Stimulated activated CD4-positive, alpha-beta T cell treated with anti-CD3 and anti-CD28 coated beads, Interleukin-1b, Interleukin-23, amount 100 ng/mL, for 4 hours (primary cell): ENCODE data around the gene AMMECR1.
A peak's percentile ranks its signal among the peaks of the same experiment; 100 is the strongest.
"Not testable (repeated sequence)": the region's sequence is repeated elsewhere in the genome, so short reads cannot be mapped to it uniquely, and the experiment has no call there.

Source experiments
- DNase-seq, 2 donors: peaks; one replicate each; pipeline ENCODE4 v3.0.0-alpha.2; 2020; ENCODE audit warnings: low read depth in 2 of 2

The AMMECR1 gene

DNA sequence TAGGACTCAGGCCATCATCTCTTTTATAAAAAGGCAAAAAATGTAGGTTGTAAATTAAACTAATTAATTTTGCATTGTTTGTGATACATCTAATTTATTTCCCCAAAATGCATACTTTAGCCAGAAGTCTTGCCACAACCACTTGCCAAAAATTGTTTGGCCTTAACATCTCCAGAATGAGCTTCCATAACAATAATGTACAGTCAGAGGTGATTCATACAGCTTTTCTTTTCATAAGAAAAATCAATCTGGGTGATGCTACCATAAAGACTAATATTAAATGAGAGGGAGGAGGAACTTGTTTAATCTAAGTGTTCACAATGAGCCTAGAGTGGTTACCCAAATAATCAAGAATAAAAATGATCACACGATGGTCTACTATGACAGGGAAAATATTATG is 59.3 kb downstream of the AMMECR1 start:
- no peak for DNase-seq

DNA sequence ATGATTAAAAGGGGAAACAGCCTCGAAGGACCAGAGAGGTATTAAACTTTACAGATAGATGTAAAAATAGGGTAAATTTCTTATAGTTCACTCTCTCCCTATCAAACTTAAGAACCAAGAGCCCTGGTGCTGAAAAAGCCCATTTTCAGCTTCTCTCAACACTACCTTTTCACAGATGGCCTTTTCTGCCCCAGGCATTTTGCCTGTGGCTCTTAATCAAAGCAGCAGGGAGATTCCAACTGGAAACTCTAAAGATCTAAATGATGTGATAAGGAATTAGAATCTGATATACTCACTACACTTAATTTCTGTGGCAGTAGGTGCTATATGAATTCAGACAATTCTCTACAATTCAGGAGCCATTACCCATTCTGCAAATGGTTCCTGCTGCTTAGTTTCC is 60.0 kb downstream of the AMMECR1 start:
- no peak for DNase-seq

DNA sequence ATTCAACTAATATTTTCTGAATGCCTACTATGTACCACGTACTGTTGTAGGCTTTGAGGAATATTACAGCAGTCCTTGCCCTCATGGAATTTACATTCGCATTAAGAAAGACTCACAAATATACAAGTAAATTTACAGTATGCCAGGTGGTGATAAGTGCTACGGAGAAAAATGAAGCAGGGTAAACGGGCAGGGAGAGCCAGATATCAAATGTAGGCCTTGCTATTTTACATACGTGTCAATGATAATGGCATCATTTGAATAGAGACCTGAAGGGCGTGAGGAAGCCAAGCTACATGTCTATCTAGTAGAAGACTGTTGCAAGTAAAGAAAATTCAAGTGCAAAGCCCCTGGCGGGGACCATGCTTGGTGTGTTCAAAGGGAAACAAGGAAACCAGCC is 65.2 kb downstream of the AMMECR1 start:
- DNase-seq = no peak

DNA sequence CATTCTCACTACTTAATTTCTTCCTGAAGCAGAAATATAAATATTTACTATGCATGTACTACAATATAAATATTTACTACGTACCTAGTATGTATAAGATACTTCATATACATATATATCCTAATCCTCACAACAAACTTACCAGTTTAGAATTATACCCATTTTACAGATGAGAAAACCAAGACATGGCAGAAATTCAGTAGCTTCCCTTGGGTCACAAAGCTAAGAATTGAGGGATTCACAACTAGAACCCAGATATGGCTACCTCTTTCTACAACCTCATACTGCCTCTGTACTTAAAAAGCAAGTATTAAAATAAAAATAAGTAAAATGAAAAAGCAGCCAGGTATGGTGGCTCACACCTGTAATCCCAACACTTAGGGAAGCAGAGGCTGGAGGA is 65.9 kb downstream of the AMMECR1 start:
- no peak for DNase-seq

DNA sequence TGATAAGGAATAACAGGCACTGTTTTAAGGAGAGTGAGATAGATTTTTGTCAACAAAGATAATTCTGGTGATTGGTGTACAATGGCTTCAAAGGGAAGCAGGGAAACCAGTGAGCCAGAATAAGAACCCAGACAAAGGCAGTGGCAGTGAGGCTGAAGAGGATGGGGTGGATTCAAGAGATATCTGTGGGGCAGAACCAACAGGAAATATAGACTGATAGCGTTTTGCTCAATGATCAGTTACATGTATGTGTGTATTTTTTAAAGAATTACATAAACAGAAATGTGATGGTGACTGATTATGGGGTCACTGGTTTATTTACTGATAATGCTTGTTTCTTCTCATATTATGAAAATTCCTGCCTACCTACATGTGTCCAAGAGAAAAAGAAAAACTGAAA is 66.4 kb downstream of the AMMECR1 start:
- DNase-seq = no peak

DNA sequence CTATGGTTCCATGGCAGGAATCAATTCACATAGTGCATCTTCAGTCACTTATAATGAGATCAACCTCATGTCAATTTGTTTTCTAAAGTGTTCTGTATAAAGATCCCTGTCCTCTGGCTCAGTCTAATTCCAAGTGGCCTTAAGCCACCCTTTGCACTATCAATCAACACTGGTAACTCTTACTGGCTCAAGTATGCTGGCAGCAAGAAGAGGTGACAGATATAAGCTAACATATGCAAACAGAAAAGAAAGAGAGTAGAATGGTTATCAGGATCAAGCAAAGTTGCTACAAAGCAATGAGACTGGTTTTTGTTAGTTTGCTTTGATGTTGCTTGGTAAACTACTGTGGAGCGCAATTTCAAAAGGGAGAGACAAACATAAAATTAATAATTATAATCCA is 67.0 kb downstream of the AMMECR1 start:
- DNase-seq = no peak

DNA sequence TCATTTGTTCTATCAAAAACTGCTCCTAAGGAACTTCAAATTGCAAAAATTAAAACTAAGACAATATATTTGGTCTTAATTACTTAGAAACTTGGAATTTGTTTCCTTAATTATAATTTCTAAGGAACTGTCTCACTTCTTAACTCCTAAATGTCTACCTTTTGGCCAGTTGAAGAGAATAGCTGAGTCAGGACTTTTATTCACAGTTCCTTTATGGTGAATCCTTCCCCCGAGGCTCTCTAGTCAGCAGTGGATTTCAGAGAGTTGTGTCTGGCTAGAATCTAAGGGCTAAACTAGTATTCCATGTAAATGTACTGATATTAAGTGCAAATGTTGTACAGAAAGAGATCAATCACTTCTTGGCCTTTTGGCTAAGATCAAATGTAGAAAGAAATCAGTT is 69.3 kb downstream of the AMMECR1 start:
- no peak for DNase-seq

DNA sequence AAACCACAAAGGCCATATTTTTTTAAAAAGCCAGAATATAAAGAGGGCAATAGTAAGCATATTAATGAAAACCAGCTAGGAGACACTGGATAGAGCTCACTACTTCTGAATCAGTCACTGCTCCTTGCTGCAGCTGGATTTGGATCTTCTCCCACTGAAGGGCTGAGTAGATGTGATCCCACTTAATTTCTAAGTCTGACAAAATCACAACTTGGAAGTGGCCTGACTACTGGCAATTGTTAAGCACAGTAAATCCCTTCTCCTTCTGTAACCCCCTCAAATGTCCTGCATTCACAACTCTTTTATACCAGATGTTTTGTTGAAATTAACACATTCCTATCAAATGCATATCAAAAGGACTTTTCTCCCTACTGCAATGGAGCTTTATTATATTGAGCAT is 72.9 kb downstream of the AMMECR1 start:
- no peak for DNase-seq

DNA sequence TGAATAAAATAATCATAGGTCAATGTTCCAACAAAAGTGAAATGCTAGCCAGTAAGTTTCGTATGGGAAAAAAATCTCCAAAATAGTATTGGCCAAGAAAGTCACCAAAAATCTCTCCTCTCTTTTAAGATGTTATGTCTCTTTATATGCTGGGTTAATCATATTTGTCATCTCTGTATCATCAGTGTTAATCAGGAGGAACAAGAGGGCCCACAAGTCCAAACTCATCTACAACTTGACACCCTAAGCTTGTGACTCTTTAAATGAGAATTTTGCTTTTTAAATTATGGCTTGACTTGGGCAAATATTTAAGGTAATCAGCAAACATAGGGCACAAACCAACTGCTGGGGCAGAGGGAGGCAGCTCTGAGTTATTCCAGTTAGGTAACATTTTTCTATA is 75.5 kb downstream of the AMMECR1 start:
- no peak for DNase-seq

DNA sequence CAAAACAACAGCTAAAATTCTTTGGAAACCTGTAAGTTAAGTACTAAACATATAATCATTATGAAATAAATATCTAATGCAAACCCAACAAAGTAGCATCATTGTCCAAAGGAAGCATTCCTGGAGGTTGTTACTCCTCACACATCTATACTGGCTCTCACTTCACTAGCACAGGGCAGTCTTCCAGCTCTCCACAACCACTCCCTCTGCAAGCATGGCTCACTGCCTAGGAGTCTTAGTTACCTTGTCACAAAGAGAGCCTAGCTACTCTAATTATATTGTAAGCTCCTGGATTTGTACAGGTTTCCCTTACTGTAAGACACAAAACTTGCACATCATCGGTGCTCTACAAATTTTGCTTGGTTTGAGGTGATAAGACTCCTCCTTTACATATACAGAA is 76.1 kb downstream of the AMMECR1 start:
- DNase-seq = no peak

DNA sequence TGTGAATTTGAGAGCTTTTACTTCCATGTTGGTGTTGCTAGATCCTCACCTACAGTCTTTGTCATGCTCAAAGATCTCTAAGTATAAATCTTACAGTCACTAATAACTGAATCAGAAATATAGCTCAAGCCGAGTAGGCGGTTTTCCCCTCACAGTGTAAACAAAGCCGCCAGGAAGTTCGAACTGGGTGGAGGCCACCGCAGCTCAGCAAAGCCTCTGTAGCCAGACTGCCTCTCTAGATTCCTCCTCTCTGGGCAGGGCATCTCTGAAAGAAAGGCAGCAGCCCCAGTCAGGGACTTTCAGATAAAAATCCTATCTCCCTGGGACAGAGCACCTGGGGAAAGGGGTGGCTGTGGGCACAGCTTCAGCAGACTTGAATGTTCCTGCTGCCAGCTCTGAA is 79.6 kb downstream of the AMMECR1 start:
- DNase-seq = not testable (repeated sequence)

DNA sequence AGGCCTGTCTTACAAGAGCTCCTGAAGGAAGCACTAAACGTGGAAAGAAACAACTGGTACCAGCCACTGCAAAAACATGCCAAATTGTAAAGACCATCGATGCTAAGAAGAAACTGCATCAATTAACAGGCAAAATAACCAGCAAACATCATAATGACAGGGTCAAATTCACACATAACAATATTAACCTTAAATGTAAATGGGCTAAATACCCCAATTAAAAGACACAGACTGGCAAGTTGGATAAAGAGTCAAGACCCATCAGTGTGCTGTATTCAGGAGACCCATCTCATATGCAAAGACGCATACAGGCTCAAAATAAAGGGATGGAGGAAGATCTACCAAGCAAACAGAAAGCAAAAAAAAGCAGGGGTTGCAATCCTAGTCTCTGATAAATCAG is 86.4 kb downstream of the AMMECR1 start:
- DNase-seq = not testable (repeated sequence)

DNA sequence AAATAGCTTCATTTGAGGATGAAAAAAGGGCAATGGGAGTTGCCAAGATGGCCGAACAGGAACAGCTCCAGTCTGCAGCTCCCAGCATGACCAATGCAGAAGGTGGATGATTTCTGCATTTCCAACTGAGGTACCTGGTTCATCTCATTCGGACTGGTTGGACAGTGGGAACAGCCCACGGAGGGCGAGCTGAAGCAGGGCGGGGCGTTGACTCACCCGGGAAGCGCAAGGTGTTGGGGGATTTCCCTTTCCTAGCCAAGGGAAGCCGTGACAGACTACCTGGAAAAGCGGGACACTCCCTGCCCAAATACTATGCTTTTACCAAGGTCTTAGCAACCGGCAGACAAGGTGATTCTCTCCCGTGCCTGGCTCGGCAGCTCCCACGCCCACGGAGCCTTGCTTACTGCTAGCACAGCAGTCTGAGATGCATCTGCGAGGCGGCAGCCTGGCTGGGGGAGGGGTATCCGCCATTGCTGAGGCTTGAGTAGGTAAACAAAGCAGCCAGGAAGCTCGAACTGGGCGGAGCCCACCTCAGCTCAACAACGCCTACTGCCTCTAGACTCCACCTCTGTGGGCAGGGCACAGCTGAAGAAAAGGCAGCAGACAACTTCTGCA is 88.3 kb downstream of the AMMECR1 start:
- DNase-seq = peak; percentile 40 to 45

DNA sequence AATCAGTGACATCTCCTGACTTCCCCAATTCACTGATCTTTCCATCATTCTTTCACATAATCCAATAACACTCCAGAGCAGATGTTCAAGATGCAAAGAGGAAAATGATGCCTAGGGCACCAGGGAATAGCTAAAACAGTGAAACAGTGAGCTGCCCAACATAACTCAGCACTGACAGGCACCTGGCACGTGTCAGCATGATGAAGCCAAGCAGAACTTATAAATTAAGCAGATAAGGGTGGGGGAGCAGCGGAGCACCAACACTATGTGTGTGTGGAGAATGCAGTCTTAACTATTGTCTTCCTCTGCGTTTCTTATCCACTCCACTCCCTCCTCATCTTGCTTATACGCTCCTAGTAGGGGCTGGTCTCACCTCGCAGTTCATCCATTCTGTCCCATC is 89.4 kb downstream of the AMMECR1 start:
- no peak for DNase-seq

DNA sequence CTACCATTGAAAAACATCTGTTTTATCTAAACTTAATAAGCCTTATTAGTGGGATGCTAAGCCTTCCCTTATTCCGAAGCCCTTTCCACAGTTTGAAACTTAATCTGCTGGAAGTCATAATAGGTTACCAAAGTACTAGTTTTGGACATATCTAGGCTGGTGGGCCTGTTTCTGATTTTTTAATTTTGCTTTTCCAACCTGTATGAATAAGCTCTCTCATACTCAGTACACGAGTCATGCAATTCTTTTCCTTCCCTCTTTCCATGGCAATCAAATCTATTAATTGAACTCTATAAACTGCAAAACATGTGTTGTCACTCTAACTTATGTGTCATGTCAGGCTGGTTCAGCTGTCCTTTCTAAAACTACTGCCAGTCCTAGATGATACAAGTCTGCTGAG is 91.0 kb downstream of the AMMECR1 start:
- DNase-seq = no peak

DNA sequence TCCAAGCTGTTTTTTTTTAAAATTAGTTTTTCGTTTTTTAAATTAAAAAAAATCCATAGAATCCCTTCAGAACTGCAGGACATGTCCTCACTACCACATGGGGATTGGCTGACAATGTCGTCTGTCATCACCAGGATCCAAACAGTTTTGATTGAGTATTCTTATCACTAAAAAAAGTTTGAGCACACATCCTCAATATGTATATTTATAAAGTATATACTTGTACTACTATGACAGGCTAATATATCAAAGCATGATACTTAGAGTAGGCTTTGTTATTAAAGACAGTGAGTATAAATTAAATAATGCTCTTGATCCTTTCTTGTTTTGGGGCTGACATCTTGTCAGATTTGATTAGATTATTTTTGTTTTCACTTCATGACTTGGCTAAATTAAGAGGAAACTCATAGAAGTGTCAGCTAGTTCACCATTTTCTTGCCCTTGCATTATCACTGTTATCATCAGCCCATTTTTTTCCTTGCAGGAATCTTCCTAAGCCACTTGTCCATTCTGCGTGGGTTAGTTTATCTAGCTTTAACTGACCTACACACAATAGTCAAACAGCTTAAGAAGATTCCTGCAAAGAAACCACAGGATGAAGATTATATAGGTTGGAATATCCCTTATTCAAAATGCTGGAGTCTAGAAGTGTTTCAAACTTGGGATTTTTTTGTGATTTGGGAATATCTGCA is 92.8 kb downstream of the AMMECR1 start:
- DNase-seq = no peak

DNA sequence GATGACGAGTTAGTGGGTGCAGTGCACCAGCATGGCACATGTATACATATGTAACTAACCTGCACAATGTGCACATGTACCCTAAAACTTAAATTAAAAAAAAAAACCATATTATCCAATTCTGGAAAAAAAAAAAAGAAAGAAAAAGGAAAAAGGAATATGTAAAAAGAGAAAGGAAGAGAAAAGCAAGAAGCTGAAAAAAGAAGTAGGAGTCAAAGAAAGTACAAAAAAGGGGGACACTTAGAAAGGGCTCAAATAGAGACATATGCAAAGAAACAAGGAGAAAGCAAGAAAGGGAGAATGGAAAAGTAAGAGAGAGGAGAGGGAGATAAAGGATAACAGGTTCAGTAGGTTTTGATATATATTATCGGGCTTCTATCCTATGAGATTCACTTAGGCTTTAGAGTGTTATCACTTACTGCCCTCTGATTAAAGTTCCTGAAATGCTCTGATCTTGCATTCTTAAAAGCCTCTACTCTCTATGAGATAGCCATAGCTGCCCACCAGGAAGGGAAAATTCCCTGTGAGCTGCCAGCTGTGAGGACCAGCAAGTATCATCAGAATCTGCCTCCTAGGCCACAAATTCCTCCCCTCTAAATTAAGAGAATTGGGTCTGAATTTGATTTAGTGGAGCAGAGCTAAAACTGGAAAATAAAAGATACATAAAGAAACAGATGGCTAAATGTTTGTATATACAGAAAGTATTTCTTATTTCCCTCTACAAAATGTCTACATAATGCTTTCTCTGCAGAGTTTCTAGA is 95.2 kb downstream of the AMMECR1 start:
- no peak for DNase-seq

DNA sequence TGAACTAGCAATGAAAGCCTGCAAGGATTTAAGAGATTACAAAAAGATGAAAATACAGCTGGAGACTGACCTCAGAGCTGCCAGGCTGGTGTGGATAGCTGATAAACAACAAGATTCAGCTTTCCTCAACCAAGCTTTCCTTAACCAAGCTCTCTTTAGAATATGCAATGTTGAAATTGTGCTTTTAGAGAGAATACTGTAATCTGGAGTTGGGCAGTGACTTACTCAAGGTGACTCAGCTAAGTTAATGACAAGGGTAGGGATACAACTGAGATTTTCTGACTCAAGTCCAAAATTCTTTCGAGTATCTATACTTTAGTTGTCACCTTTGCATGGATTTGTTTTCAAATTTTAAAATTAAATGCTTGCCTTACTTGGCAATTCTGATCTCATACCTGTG is 98.0 kb downstream of the AMMECR1 start:
- DNase-seq = no peak

DNA sequence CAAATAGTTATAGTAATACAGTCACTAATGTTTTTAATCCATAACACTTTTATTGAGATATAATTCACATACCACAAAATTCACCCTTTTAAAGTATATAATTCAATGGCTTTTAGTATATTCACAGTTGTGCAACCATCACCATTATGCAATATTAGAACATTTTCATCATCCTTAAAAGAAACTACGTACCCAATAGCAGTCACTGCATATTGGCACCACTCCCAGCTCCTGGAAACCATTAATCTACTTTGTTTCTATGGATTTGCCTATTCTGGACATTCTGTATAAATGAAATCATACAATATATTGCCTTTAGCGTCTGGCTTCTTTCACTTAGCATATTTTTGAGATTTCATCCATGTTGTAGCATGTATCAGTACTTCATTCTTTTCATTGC is 99.3 kb downstream of the AMMECR1 start:
- no peak for DNase-seq

DNA sequence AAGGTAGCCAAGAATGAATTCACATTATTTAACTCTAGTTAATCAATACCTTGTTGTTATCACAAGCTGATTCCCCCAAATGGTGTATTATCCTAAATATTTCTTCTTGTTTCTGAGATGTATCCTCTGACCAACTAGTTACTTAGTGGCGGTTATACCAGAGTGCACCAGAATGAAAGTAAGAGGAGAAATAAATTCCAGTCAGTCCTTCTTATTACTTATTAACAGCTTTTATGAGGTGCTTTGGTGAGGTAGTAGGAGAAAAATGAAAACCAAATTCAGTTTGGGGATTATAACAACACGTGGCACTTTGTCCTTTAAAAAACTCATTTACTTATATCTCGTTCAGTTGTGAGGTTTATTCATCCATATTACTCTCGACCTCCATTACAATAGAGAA is 101.9 kb downstream of the AMMECR1 start:
- DNase-seq = no peak

DNA sequence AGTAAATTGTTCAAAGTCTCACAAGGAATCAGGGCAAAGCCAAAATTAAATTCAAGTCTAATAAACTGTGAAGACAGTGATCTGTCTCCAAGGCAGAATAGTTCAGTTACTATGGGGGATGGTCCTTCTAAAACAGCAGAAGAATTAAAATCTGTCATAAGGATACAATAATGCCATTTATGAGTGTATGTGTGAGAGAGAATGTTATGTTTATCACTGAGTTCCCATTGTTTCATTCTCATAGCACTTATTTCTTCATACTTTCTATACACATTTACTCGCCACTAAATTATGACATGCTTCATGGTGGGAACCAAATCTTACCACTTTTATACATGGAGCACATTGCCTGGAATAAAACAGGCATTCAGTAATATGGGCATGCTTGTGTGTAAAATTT is 102.5 kb downstream of the AMMECR1 start:
- DNase-seq = no peak

DNA sequence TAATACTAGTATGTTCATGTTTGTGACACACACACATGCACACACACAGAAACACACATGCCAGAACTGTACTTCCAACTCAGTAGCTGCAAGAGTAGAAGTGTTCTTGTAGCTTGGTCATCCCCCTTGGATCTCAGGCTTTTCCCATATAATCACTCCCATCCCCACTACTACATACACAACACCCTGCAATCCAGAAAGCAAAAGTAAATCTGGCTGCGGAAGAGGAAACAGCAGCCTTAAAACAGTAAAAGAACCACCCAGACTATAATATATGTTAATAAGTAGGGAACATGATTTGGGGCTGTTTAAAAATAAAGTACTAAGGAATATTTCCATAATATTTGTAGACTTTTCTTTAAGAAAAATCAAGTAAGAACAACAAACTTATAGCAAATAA is 103.2 kb downstream of the AMMECR1 start:
- DNase-seq = no peak

DNA sequence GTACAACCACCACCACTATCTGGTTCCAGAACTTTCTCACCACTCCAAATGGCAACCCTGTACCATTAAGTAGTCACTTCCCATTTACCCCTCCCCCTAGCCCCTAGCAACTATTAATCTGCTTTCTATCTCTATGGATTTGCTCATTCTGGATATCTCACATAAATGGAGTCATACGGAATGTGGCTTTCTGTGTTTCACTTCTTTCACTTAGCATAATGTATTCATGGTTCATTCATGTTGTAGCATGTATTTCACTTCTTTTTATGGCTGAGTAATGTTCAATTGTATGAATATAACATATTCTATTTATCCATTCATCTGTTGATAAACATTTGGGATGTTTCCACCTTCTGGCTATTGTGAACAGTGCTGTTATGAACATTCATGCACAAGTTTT is 104.7 kb downstream of the AMMECR1 start:
- DNase-seq = no peak
